Adrenal gland (tissue), 12 donors: ENCODE measurements around the gene CLASP1. TPM values are rescaled to one million over a fixed set of nuclear protein-coding genes. Genes with fewer than 3 reads are reported as not detected.

Experiments used
- DNase-seq, 7 donors: peaks; one replicate each; pipeline ENCODE4 v3.0.0-alpha.2; 2019 to 2020
- H3K27ac ChIP-seq, 5 donors: fragments of 200-600 bp; sonication (generic) in 4 of 5; 1 replicate in 3 of 5; 2 replicates in 2 of 5; pipeline versions ENCODE4 v1.5.1 to v1.8.0; 2016 to 2020; ENCODE audit warnings: mild to moderate bottlenecking in 1 of 5
- H3K27me3 ChIP-seq: fragments of 200-600 bp; 2 replicates; pipeline ENCODE4 v1.8.0; 2021
- H3K36me3 ChIP-seq, 2 donors: fragments of 200-600 bp; replicated peaks in 1 of 2; 1 replicate in 1 of 2; 2 replicates in 1 of 2; pipeline versions ENCODE4 v1.5.1 to v1.8.0; 2018 to 2022
- H3K4me1 ChIP-seq, 2 donors: fragments of 200-600 bp; replicated peaks in 1 of 2; 1 replicate in 1 of 2; 2 replicates in 1 of 2; pipeline versions ENCODE4 v1.5.1 to v1.8.0; 2018 to 2021
- H3K4me3 ChIP-seq, 4 donors: fragments of 200-600 bp; sonication (generic) in 3 of 4; one replicate each; pipeline ENCODE4 v1.5.1; 2016 to 2018
- H3K9me3 ChIP-seq, 3 donors: fragments of 200-600 bp; sonication (generic) in 1 of 3; replicated peaks in 1 of 3; 1 replicate in 2 of 3; 2 replicates in 1 of 3; pipeline versions ENCODE4 v1.5.1 to v1.8.0; 2016 to 2021
- POLR2A ChIP-seq, 2 donors: fragments of 450-650 bp; IDR thresholded peaks; one replicate each; pipeline ENCODE4 v1.6.1; 2017; ENCODE audit warnings: antibody characterized with exemption in 2 of 2, mild to moderate bottlenecking in 2 of 2, moderate library complexity in 1 of 2
- WGBS, 4 donors: extraction: QIAGEN DNeasy Blood & Tissue Kit in 2 of 4; methylation state at CpG; one replicate each; pipeline versions ENCODE4 v1.1.5 to v1.1.7; 2013 to 2017; 5-methylcytosine and 5-hydroxymethylcytosine counted together
- intact Hi-C, 2 donors: fragments of 100-400 bp; cut with DNase I; formaldehyde crosslinking; loops; one replicate each; pipeline versions ENCODE4 v1.14.1 to v1.15.0; 2022 to 2023
- polyA plus RNA-seq, 3 donors: library from polyadenylated mRNA; stranded (reverse); fragments of 200-250 nt in 2 of 3; fragments of 350-450 nt in 1 of 3; fragmentation: Illumina TruSeq in 1 of 3; extraction: RNeasy Lipid Tissue Mini Kit (QIAGEN cat#74804) in 1 of 3; gene quantifications; one replicate each; pipeline ENCODE4 v1.2.3, GENCODE V29; 2013 to 2014
- total RNA-seq, 9 donors: library from RNA; depleted of rRNA in 4 of 9; stranded (reverse); fragments of >200 nt in 4 of 9; fragments of 120-200 nt in 1 of 9; fragmentation: NEBNext Ultra II Directional in 1 of 9; extraction: Animal tissue kit (Norgen Biotek cat#: 25700) in 1 of 9; gene quantifications; one replicate each; pipeline versions ENCODE4 v1.1.0 to v1.2.4, GENCODE V29; 2013 to 2023
- TF ChIP-seq, protein P1 (sequence below), 6 experiments: fragments of 450-650 bp in 4 of 6; fragments of 200-600 bp in 2 of 6; sonication (generic) in 1 of 6; IDR thresholded peaks; 1 replicate in 5 of 6; 2 replicates in 1 of 6; pipeline versions ENCODE4 v1.5.1 to v1.8.0; 2016 to 2021; ENCODE audit warnings: antibody characterized with exemption in 6 of 6, mild to moderate bottlenecking in 2 of 6, moderate library complexity in 1 of 6
- donor health status: healthy with polysubstance abuse.
- donor health status: Bipolar disorder and iron deficiency.
- donor health status: DM: yes; HTN: yes; CAD: no.
- donor health status: DM: no; HTN: no; CAD: no.
- donor health status: DM: no; HTN: no; CAD: no.
- donor health status: DM: yes; HTN: yes; CAD: no.

The CLASP1 gene
- total and polyA plus RNA-seq, 12 donors: 14.9 to 66.1 (median 53.4) TPM

DNA sequence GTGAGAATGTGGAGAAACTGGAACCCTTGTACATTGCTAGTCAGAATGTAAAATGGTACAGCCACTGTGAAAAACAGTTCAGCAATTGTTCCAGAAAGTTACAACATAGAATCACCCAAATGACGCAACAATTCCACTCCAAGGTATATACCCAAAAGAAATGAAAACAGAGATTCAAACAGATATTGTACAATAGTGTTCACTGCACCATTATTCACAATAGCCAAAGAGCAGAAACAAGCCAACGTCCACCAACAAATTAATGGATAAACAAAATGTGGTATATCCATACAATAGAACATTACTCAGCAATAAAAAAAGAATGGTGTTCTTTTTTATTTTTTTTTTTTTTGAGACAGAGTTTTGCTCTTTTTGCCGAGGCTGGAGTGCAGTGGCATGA lies 10.9 kb downstream of the CLASP1 start:
- no peak for DNase-seq
- Histone ChIP-seq H3K4me3 (no peak overlapping the region), H3K27ac (no peak overlapping the region), H3K4me1 (peaks cover 0 to 47% of the 10 kb centered on the region in 2 donors), H3K36me3 (peaks cover 0 to 5% of the 10 kb centered on the region in 2 donors), H3K9me3 (peaks cover 0 to 4% (median 0%) of the 10 kb centered on the region in 3 donors), H3K27me3 (no peaks in the 10 kb centered on the region)
- WGBS, 4 donors: 91 to 96% (median 95%) methylated on average over 3 of the region's 3 CpGs
- intact Hi-C loops: no loop called here
- TF ChIP-seq, protein P1, sequence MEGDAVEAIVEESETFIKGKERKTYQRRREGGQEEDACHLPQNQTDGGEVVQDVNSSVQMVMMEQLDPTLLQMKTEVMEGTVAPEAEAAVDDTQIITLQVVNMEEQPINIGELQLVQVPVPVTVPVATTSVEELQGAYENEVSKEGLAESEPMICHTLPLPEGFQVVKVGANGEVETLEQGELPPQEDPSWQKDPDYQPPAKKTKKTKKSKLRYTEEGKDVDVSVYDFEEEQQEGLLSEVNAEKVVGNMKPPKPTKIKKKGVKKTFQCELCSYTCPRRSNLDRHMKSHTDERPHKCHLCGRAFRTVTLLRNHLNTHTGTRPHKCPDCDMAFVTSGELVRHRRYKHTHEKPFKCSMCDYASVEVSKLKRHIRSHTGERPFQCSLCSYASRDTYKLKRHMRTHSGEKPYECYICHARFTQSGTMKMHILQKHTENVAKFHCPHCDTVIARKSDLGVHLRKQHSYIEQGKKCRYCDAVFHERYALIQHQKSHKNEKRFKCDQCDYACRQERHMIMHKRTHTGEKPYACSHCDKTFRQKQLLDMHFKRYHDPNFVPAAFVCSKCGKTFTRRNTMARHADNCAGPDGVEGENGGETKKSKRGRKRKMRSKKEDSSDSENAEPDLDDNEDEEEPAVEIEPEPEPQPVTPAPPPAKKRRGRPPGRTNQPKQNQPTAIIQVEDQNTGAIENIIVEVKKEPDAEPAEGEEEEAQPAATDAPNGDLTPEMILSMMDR (IDR thresholded peaks at IDR 0.05): no peak
- TF ChIP-seq POLR2A (IDR thresholded peaks at IDR 0.05): no peak

DNA sequence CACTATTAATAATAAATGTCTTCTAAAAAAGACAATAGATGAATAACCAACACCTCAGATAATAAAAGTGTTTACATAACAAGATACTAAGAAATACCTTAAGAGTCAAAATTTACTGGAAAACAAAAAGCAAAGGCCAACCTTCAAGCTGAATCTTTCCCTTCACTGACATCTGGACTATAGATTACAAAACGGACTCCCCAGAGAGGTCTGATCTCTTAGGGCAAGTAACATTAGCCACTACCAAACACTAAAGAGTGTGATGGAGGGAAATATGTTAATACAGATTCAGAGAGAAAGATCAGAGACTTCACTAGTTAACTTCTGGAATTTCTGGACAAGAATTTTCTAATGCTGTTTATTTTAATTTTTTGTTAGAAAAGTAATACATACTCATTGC lies 13.9 kb downstream of the CLASP1 start:
- Histone ChIP-seq H3K27me3 (no peaks in the 10 kb centered on the region), H3K9me3 (peaks cover 0 to 4% (median 0%) of the 10 kb centered on the region in 3 donors), H3K4me3 (no peak overlapping the region), H3K36me3 (peaks cover 0 to 5% of the 10 kb centered on the region in 2 donors), H3K27ac (no peak overlapping the region), H3K4me1 (peaks cover 3 to 41% of the 10 kb centered on the region in 2 donors)
- WGBS, 4 donors: 35 to 58% (median 40%) methylated on average over 1 of the region's 1 CpG
- intact Hi-C loops: no loop called here
- no peak for DNase-seq
- TF ChIP-seq, protein P1 (IDR thresholded peaks at IDR 0.05): no peak

DNA sequence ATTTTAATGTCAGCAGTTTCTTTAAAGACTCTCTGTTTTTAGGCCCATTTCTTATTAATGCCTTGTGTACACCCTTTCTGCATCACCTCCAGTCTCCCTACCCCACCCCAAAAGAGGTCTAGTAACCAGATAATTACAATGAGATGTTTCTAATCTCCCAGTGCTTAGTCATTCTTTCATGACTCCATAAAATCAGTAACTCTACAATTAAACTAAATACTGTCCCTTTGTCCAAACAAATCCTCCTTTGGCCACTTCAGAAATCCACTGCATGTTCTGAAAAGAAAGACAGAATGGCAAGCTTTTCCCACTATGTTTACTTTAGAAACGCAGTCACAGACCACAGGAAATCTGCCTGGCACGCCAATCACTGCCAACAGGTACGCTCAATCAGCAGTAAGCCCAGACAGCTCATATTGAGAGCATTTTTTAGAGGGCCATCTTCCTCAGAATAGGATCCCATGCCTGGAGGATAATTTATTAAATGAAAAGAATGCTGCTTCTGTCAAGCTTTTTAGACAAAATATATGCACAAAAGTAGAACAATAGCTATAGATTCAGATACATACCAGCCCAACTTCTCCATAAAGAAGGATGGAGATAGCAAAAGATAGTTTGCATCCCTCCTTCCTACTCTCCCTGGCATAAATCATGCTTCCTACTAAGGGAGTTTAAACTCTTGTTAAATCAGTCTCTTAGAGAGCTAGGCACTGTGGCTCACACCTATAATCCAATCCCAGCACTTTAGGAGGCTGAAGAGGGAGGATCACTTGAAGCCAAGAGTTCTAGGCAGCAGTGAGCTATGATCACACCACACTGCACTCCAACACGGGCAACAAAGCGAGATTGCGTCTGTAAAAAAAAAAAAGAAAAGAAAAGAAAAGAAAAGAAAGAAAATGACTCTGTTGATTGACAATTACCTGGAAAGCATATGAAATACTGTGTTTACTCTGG lies 14.6 kb downstream of the CLASP1 start:
- Histone ChIP-seq H3K9me3 (peaks cover 0 to 4% (median 0%) of the 10 kb centered on the region in 3 donors), H3K27me3 (no peaks in the 10 kb centered on the region), H3K36me3 (peaks cover 0 to 5% of the 10 kb centered on the region in 2 donors), H3K4me3 (no peak overlapping the region), H3K4me1 (peaks cover 3 to 39% of the 10 kb centered on the region in 2 donors), H3K27ac (peak overlapping the region in 3 of 5 donors; percentile 9 to 66 (median 41))
- 76 to 82% (median 80%) methylated on average over 6 of the region's 6 CpGs for WGBS, 4 donors
- DNase-seq: no peak
- intact Hi-C loops: no loop called here
- TF ChIP-seq, protein P1 (IDR thresholded peaks at IDR 0.05): no peak
- TF ChIP-seq POLR2A (IDR thresholded peaks at IDR 0.05): no peak

DNA sequence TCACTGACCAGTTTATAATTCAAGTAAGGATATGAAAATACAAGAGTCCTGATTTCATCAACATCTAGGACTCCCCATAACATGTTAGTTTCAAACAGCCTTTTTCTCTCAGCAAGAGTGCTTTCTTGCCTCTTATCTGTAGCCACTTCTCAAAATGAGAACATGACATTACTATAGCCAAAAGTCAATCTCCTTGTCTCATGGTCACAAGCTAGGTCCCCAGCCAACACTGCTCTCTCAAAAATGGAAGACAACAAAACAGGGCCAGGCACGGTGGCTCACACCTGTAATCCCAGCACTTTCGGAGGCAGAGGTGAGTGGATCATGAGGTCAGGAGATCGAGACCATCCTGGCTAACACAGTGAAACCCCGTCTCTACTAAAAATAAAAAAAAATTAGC lies 15.8 kb downstream of the CLASP1 start:
- intact Hi-C loops: no loop called here
- Histone ChIP-seq H3K4me3 (no peak overlapping the region), H3K9me3 (peaks cover 0 to 4% (median 0%) of the 10 kb centered on the region in 3 donors), H3K4me1 (peaks cover 3 to 39% of the 10 kb centered on the region in 2 donors), H3K36me3 (no peaks in the 10 kb centered on the region), H3K27ac (peak overlapping the region in 1 of 5 donors; percentile 7), H3K27me3 (no peaks in the 10 kb centered on the region)
- WGBS, 4 donors: 70 to 75% (median 73%) methylated on average over 4 of the region's 4 CpGs
- TF ChIP-seq, protein P1 (IDR thresholded peaks at IDR 0.05): no peak
- no peak for TF ChIP-seq POLR2A (IDR thresholded peaks at IDR 0.05)
- peak in 1 of 7 donors; percentile 19 for DNase-seq
